WTC11 (cell line): ENCODE results near the gene KSR1. TPM values are rescaled to one million over a fixed set of nuclear protein-coding genes. Genes with fewer than 3 reads are reported as not detected.

Experiments
- ATAC-seq: fragments of 200-7000 bp; cut with Tn5 transposase; 2 replicates; pipeline ENCODE4 v1.10.0; 2021; ENCODE audit warnings: mild to moderate bottlenecking, moderate library complexity
- CTCF ChIA-PET: fragments of 300-600 bp; sonication (Branson Sonifier 250); formaldehyde crosslinking; loops from one replicate; lab custom pipeline; 2021; ENCODE audit warnings: antibody characterized with exemption; lab: Charles Lee
- POLR2A ChIA-PET: fragments of 350-600 bp; sonication (Branson Sonifier 250); formaldehyde crosslinking; loops from one replicate; lab custom pipeline; 2021; ENCODE audit warnings: antibody characterized with exemption; lab: Charles Lee
- DNase-seq: peaks from one replicate; pipeline ENCODE4 v3.0.0; 2021; ENCODE audit warnings: low spot score
- H3K27ac Mint-ChIP-seq: 2 replicates; pipeline ENCODE4 v1.8.0; 2021; ENCODE audit warnings: mixed read lengths
- H3K27me3 Mint-ChIP-seq: 2 replicates; pipeline ENCODE4 v1.8.0; 2021; ENCODE audit warnings: low read depth, mild to moderate bottlenecking, moderate library complexity, mixed read lengths
- H3K36me3 Mint-ChIP-seq: 2 replicates; pipeline ENCODE4 v1.8.0; 2021; ENCODE audit warnings: mixed read lengths
- H3K4me1 Mint-ChIP-seq: 2 replicates; pipeline ENCODE4 v1.8.0; 2022; ENCODE audit warnings: mixed read lengths
- H3K4me3 Mint-ChIP-seq: 2 replicates; pipeline ENCODE4 v1.8.0; 2021; ENCODE audit warnings: mild to moderate bottlenecking, moderate library complexity, mixed read lengths
- H3K9me3 Mint-ChIP-seq: 2 replicates; pipeline ENCODE4 v1.8.0; 2021; ENCODE audit warnings: mixed read lengths
- CBFB ChIP-seq: sonication (generic); formaldehyde crosslinking; IDR thresholded peaks from 2 replicates; pipeline ENCODE4 v1.8.1; 2022; ENCODE audit warnings: mild to moderate bottlenecking, low read depth, missing genetic modification reagents
- CREB1 ChIP-seq: sonication (generic); formaldehyde crosslinking; IDR thresholded peaks from 2 replicates; pipeline ENCODE4 v1.8.0; 2023; ENCODE audit warnings: mild to moderate bottlenecking, missing genetic modification reagents
- ETV6 ChIP-seq: sonication (generic); formaldehyde crosslinking; IDR thresholded peaks from 2 replicates; pipeline ENCODE4 v1.8.1; 2022; ENCODE audit warnings: mild to moderate bottlenecking, missing genetic modification reagents
- IRF2 ChIP-seq: sonication (generic); formaldehyde crosslinking; IDR thresholded peaks from 2 replicates; pipeline ENCODE4 v1.8.0; 2022; ENCODE audit warnings: low read depth, missing genetic modification reagents, borderline replicate concordance
- KAT7 ChIP-seq: sonication (generic); formaldehyde crosslinking; IDR thresholded peaks from 2 replicates; pipeline ENCODE4 v1.8.1; 2023; ENCODE audit warnings: missing genetic modification reagents, mild to moderate bottlenecking, borderline replicate concordance
- MXD4 ChIP-seq: fragments of 250-450 bp; sonication (Bioruptor Pico); IDR thresholded peaks from 2 replicates; pipeline ENCODE4 v1.8.0; 2021; ENCODE audit warnings: mild to moderate bottlenecking, moderate library complexity, borderline replicate concordance
- MYBL2 ChIP-seq: sonication (generic); formaldehyde crosslinking; IDR thresholded peaks from 2 replicates; pipeline ENCODE4 v1.8.1; 2023; ENCODE audit warnings: mild to moderate bottlenecking, moderate library complexity, missing genetic modification reagents
- NFATC4 ChIP-seq: fragments of 250-450 bp; sonication (Bioruptor Pico); IDR thresholded peaks from 2 replicates; pipeline ENCODE4 v1.9.0; 2021; ENCODE audit warnings: mild to moderate bottlenecking
- OVOL2 ChIP-seq: fragments of 250-450 bp; sonication (Bioruptor Pico); IDR thresholded peaks from 2 replicates; pipeline ENCODE4 v1.9.0; 2021; ENCODE audit warnings: mild to moderate bottlenecking, borderline replicate concordance
- PRRX2 ChIP-seq: fragments of 250-450 bp; sonication (Bioruptor Pico); IDR thresholded peaks from 2 replicates; pipeline ENCODE4 v1.8.0; 2021; ENCODE audit warnings: mild to moderate bottlenecking
- RELA ChIP-seq: sonication (generic); formaldehyde crosslinking; IDR thresholded peaks from 2 replicates; pipeline ENCODE4 v1.8.1; 2022; ENCODE audit warnings: missing genetic modification reagents, mild to moderate bottlenecking, borderline replicate concordance
- TCF7 ChIP-seq: sonication (generic); formaldehyde crosslinking; IDR thresholded peaks from 2 replicates; pipeline ENCODE4 v1.8.0; 2022; ENCODE audit warnings: mild to moderate bottlenecking, low read depth, missing genetic modification reagents, moderate library complexity
- TEAD1 ChIP-seq: sonication (generic); formaldehyde crosslinking; IDR thresholded peaks from 2 replicates; pipeline ENCODE4 v1.8.0; 2022; ENCODE audit warnings: mild to moderate bottlenecking, missing genetic modification reagents
- ZNF416 ChIP-seq: fragments of 250-450 bp; sonication (Bioruptor Pico); IDR thresholded peaks from 2 replicates; pipeline ENCODE4 v1.9.0; 2021; ENCODE audit warnings: mild to moderate bottlenecking, inconsistent platforms
- total RNA-seq: library from RNA; stranded (reverse); gene quantifications from 3 replicates; pipeline ENCODE4 v1.2.3, GENCODE V29; 2021
- TF ChIP-seq, protein P1 (sequence below): fragments of 250-450 bp; sonication (Bioruptor Pico); IDR thresholded peaks from 2 replicates; pipeline ENCODE4 v2.1.2; 2022; ENCODE audit warnings: mild to moderate bottlenecking, moderate library complexity
- TF ChIP-seq, protein P2 (sequence below): sonication (generic); formaldehyde crosslinking; IDR thresholded peaks from 2 replicates; pipeline ENCODE4 v1.8.1; 2023; ENCODE audit warnings: mild to moderate bottlenecking, missing genetic modification reagents, moderate library complexity
- TF ChIP-seq, protein P3 (sequence below): sonication (generic); formaldehyde crosslinking; IDR thresholded peaks from 2 replicates; pipeline ENCODE4 v1.8.0; 2023; ENCODE audit warnings: missing genetic modification reagents, mild to moderate bottlenecking, borderline replicate concordance
- TF ChIP-seq, protein P4 (sequence below): sonication (generic); formaldehyde crosslinking; IDR thresholded peaks from 2 replicates; pipeline ENCODE4 v1.8.1; 2022; ENCODE audit warnings: low read depth, mild to moderate bottlenecking, moderate library complexity, missing genetic modification reagents, borderline replicate concordance
- TF ChIP-seq, protein P5 (sequence below): sonication (generic); formaldehyde crosslinking; IDR thresholded peaks from 2 replicates; pipeline ENCODE4 v1.8.1; 2022; ENCODE audit warnings: missing genetic modification reagents, borderline replicate concordance
- TF ChIP-seq, protein P6 (sequence below): sonication (generic); formaldehyde crosslinking; IDR thresholded peaks from 2 replicates; pipeline ENCODE4 v1.8.1; 2022; ENCODE audit warnings: mild to moderate bottlenecking, missing genetic modification reagents, moderate library complexity, borderline replicate concordance

Gene KSR1
- total RNA-seq, 1 experiment from 2014 or later, result 45.5 TPM

DNA sequence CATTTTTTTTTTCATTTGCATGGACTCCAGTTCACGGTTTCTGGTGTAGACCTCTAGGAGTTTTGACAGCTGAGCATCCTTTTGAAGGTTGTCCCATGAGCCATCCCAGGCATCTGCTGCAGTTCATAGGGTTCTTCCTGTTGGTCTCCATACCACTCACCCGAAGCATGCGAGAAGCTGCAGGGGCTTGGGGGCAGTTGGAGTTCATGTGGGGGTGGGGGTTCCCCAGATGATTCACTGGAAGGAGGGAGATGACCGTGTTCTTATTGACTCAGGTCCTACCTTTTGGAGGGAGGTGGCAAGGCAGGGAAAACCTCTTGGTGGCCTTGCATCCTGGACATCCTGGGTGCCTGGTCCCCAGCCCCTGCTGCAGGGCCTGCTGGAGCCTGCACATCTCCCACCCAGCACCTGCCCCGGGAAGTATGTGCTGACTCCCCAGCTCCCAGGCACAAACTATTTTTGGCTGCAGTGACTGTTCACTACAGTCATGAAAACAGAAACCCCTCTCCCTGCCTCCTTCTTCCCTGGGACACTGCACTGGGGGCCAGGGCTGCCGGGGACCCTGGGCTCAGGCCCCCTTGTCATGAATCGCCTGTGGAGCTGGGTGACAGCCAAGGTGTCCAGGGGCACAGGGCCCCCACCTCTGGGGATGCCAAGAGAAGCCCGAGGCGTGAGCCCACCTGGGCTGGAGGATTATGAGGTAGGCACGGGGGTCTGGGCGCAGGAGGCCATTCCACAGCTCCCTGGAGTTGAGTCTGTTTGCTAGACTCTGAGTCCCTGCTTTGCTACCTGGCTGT, 109.8 kb downstream of the KSR1 start:
- Mint-ChIP-seq H3K4me1 (peaks cover 24% of the 10 kb centered on the region), H3K27ac (no peak overlapping the region), H3K4me3 (no peak overlapping the region), H3K36me3 (peaks cover 5% of the 10 kb centered on the region; the same call in 1 of the 2 replicates), H3K9me3 (no peaks in the 10 kb centered on the region; the same call in 1 of the 2 replicates), H3K27me3 (no peaks in the 10 kb centered on the region)
- ATAC-seq (no peak), DNase-seq (no peak)
- ChIA-PET CTCF (interaction anchor here (0.6 to 3.0 kb wide), 4 partner anchors 13 to 293 kb away, joined by 3 to 12 read pairs (median 4); no protein-coding TSS in a partner anchor), POLR2A (no interaction called here)
- no peak for TF ChIP-seq PRRX2 (CRISPR knock-in tag)
- TF ChIP-seq IRF2 (CRISPR knock-in tag), result no peak
- no peak for TF ChIP-seq TCF7
- no peak for TF ChIP-seq NFATC4 (CRISPR knock-in tag)
- TF ChIP-seq, protein P1, sequence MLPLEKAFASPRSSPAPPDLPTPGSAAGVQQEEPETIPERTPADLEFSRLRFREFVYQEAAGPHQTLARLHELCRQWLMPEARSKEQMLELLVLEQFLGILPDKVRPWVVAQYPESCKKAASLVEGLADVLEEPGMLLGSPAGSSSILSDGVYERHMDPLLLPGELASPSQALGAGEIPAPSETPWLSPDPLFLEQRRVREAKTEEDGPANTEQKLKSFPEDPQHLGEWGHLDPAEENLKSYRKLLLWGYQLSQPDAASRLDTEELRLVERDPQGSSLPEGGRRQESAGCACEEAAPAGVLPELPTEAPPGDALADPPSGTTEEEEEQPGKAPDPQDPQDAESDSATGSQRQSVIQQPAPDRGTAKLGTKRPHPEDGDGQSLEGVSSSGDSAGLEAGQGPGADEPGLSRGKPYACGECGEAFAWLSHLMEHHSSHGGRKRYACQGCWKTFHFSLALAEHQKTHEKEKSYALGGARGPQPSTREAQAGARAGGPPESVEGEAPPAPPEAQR, result no peak
- no peak for TF ChIP-seq TEAD1 (CRISPR knock-in tag)
- no peak for TF ChIP-seq CBFB (CRISPR knock-in tag)
- TF ChIP-seq KAT7 (CRISPR knock-in tag), result no peak
- TF ChIP-seq, protein P2, sequence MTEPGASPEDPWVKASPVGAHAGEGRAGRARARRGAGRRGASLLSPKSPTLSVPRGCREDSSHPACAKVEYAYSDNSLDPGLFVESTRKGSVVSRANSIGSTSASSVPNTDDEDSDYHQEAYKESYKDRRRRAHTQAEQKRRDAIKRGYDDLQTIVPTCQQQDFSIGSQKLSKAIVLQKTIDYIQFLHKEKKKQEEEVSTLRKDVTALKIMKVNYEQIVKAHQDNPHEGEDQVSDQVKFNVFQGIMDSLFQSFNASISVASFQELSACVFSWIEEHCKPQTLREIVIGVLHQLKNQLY (CRISPR knock-in tag), result no peak
- TF ChIP-seq, protein P3, sequence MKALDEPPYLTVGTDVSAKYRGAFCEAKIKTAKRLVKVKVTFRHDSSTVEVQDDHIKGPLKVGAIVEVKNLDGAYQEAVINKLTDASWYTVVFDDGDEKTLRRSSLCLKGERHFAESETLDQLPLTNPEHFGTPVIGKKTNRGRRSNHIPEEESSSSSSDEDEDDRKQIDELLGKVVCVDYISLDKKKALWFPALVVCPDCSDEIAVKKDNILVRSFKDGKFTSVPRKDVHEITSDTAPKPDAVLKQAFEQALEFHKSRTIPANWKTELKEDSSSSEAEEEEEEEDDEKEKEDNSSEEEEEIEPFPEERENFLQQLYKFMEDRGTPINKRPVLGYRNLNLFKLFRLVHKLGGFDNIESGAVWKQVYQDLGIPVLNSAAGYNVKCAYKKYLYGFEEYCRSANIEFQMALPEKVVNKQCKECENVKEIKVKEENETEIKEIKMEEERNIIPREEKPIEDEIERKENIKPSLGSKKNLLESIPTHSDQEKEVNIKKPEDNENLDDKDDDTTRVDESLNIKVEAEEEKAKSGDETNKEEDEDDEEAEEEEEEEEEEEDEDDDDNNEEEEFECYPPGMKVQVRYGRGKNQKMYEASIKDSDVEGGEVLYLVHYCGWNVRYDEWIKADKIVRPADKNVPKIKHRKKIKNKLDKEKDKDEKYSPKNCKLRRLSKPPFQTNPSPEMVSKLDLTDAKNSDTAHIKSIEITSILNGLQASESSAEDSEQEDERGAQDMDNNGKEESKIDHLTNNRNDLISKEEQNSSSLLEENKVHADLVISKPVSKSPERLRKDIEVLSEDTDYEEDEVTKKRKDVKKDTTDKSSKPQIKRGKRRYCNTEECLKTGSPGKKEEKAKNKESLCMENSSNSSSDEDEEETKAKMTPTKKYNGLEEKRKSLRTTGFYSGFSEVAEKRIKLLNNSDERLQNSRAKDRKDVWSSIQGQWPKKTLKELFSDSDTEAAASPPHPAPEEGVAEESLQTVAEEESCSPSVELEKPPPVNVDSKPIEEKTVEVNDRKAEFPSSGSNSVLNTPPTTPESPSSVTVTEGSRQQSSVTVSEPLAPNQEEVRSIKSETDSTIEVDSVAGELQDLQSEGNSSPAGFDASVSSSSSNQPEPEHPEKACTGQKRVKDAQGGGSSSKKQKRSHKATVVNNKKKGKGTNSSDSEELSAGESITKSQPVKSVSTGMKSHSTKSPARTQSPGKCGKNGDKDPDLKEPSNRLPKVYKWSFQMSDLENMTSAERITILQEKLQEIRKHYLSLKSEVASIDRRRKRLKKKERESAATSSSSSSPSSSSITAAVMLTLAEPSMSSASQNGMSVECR, result no peak
- TF ChIP-seq OVOL2, result no peak
- TF ChIP-seq ZNF416 (CRISPR knock-in tag), result no peak
- no peak for TF ChIP-seq MXD4 (CRISPR knock-in tag)
- TF ChIP-seq MYBL2 (CRISPR knock-in tag), result no peak
- no peak for TF ChIP-seq RELA (CRISPR knock-in tag)
- TF ChIP-seq, protein P4, sequence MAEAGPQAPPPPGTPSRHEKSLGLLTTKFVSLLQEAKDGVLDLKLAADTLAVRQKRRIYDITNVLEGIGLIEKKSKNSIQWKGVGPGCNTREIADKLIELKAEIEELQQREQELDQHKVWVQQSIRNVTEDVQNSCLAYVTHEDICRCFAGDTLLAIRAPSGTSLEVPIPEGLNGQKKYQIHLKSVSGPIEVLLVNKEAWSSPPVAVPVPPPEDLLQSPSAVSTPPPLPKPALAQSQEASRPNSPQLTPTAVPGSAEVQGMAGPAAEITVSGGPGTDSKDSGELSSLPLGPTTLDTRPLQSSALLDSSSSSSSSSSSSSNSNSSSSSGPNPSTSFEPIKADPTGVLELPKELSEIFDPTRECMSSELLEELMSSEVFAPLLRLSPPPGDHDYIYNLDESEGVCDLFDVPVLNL (CRISPR knock-in tag), result no peak
- TF ChIP-seq, protein P5, sequence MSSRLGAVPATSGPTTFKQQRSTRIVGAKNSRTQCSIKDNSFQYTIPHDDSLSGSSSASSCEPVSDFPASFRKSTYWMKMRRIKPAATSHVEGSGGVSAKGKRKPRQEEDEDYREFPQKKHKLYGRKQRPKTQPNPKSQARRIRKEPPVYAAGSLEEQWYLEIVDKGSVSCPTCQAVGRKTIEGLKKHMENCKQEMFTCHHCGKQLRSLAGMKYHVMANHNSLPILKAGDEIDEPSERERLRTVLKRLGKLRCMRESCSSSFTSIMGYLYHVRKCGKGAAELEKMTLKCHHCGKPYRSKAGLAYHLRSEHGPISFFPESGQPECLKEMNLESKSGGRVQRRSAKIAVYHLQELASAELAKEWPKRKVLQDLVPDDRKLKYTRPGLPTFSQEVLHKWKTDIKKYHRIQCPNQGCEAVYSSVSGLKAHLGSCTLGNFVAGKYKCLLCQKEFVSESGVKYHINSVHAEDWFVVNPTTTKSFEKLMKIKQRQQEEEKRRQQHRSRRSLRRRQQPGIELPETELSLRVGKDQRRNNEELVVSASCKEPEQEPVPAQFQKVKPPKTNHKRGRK, result no peak
- no peak for TF ChIP-seq CREB1 (CRISPR knock-in tag)
- TF ChIP-seq, protein P6, sequence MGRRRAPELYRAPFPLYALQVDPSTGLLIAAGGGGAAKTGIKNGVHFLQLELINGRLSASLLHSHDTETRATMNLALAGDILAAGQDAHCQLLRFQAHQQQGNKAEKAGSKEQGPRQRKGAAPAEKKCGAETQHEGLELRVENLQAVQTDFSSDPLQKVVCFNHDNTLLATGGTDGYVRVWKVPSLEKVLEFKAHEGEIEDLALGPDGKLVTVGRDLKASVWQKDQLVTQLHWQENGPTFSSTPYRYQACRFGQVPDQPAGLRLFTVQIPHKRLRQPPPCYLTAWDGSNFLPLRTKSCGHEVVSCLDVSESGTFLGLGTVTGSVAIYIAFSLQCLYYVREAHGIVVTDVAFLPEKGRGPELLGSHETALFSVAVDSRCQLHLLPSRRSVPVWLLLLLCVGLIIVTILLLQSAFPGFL, result no peak
- TF ChIP-seq ETV6 (CRISPR knock-in tag), result no peak
- TF ChIP-seq, all 79 proteins: peak for 0
